Measurements from ENCODE around the gene PTX4.

DNA sequence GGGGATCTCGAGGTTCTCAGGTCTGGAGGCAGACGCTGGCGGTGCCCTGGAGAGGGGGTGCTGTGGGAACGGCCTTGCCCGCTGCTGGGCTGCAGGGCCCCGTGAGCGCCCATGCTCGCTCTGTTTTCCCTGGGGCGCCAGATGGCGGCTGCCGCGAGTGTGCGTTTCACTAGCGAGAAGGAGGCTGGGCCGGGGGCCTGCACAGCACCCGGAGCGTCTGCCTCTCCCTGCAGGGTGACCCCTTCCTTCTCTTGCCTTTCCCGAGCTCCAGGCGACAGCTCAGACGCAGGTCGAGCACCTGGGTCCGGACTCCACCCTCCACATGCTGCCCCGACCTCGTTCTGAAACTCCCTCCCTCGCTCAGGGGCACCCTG, 7.1 kb upstream of the PTX4 start:
- no peak for TF ChIP-seq POLR2A (IDR thresholded peaks at IDR 0.05)
- TF ChIP-seq, protein P1, sequence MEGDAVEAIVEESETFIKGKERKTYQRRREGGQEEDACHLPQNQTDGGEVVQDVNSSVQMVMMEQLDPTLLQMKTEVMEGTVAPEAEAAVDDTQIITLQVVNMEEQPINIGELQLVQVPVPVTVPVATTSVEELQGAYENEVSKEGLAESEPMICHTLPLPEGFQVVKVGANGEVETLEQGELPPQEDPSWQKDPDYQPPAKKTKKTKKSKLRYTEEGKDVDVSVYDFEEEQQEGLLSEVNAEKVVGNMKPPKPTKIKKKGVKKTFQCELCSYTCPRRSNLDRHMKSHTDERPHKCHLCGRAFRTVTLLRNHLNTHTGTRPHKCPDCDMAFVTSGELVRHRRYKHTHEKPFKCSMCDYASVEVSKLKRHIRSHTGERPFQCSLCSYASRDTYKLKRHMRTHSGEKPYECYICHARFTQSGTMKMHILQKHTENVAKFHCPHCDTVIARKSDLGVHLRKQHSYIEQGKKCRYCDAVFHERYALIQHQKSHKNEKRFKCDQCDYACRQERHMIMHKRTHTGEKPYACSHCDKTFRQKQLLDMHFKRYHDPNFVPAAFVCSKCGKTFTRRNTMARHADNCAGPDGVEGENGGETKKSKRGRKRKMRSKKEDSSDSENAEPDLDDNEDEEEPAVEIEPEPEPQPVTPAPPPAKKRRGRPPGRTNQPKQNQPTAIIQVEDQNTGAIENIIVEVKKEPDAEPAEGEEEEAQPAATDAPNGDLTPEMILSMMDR (IDR thresholded peaks at IDR 0.05) = no peak
